Measurements from ENCODE around the gene PPARGC1A. TPM values are rescaled to one million over a fixed set of nuclear protein-coding genes. Genes with fewer than 3 reads are reported as not detected.
A peak's percentile ranks its signal among the peaks of the same experiment; 100 is the strongest.

Gene PPARGC1A
- total and polyA plus RNA-seq, 2 experiments from 2014 or later: 17.7 to 42.3 TPM

GRCh38 chr4:23855912-23856605 lies 33.8 kb downstream of the PPARGC1A start:
- no peak for TF ChIP-seq CTCF (IDR thresholded peaks at IDR 0.05; ENCODE audit: low read depth, low read length)

GRCh38 chr4:23853986-23854660 lies 35.7 kb downstream of the PPARGC1A start:
- no peak for TF ChIP-seq CTCF (IDR thresholded peaks at IDR 0.05; ENCODE audit: low read depth, low read length)
- peak overlapping the region; percentile 44 for H3K27ac ChIP-seq
- peak in 1 of 2 donors; percentile 5 for DNase-seq (ENCODE audit: low read depth in 1 of 2, low spot score in 1 of 2)

More at GRCh38 chr4:23855912-23856605, 33.8 kb downstream of the PPARGC1A start:
- H3K36me3 ChIP-seq: peaks cover 4% of the 10 kb centered on the region
- H3K27me3 ChIP-seq: no peaks in the 10 kb centered on the region
- no peaks in the 10 kb centered on the region for H3K9me3 ChIP-seq (ENCODE audit: low read depth)
- no peak overlapping the region for H3K4me3 ChIP-seq
- H3K27ac ChIP-seq: no peak overlapping the region
- H3K4me1 ChIP-seq (ENCODE audit: low read depth): peaks cover 26% of the 10 kb centered on the region
- peak in 1 of 2 donors; percentile 26 for DNase-seq (ENCODE audit: low read depth in 1 of 2, low spot score in 1 of 2)

GRCh38 chr4:23851464-23851863 lies 38.4 kb downstream of the PPARGC1A start:
- H3K27ac ChIP-seq: no peak overlapping the region
- no peaks in the 10 kb centered on the region for H3K27me3 ChIP-seq
- no peaks in the 10 kb centered on the region for H3K9me3 ChIP-seq (ENCODE audit: low read depth)
- no peak for DNase-seq (ENCODE audit: low read depth in 1 of 2, low spot score in 1 of 2)
- no peak overlapping the region for H3K4me3 ChIP-seq
- TF ChIP-seq CTCF (IDR thresholded peaks at IDR 0.05; ENCODE audit: low read depth, low read length): no peak
- H3K4me1 ChIP-seq (ENCODE audit: low read depth): peaks cover 20% of the 10 kb centered on the region
- no peaks in the 10 kb centered on the region for H3K36me3 ChIP-seq

More at GRCh38 chr4:23853986-23854660, 35.7 kb downstream of the PPARGC1A start:
- Histone ChIP-seq H3K4me1 (ENCODE audit: low read depth) (peaks cover 26% of the 10 kb centered on the region), H3K9me3 (ENCODE audit: low read depth) (no peaks in the 10 kb centered on the region), H3K36me3 (peaks cover 4% of the 10 kb centered on the region), H3K27me3 (no peaks in the 10 kb centered on the region), H3K4me3 (no peak overlapping the region)

GRCh38 chr4:23847158-23847557 lies 42.7 kb downstream of the PPARGC1A start:
- no peak overlapping the region for H3K27ac ChIP-seq
- H3K27me3 ChIP-seq: no peaks in the 10 kb centered on the region
- TF ChIP-seq CTCF (IDR thresholded peaks at IDR 0.05; ENCODE audit: low read depth, low read length): no peak
- no peak overlapping the region for H3K4me3 ChIP-seq
- H3K36me3 ChIP-seq: no peaks in the 10 kb centered on the region
- DNase-seq (ENCODE audit: low read depth in 1 of 2, low spot score in 1 of 2): no peak
- H3K4me1 ChIP-seq (ENCODE audit: low read depth): peaks cover 5% of the 10 kb centered on the region
- no peaks in the 10 kb centered on the region for H3K9me3 ChIP-seq (ENCODE audit: low read depth)

- Histone ChIP-seq H3K9me3 (ENCODE audit: low read depth) (no peaks in the 10 kb centered on the region), H3K4me3 (no peak overlapping the region), H3K4me1 (ENCODE audit: low read depth) (peaks cover 5% of the 10 kb centered on the region), H3K27ac (peak overlapping the region; percentile 29), H3K27me3 (no peaks in the 10 kb centered on the region), H3K36me3 (no peaks in the 10 kb centered on the region)
- no peak for DNase-seq (ENCODE audit: low read depth in 1 of 2, low spot score in 1 of 2)
- no peak for TF ChIP-seq CTCF (IDR thresholded peaks at IDR 0.05; ENCODE audit: low read depth, low read length)
Measured at GRCh38 chr4:23844961-23845360, 44.9 kb downstream of the PPARGC1A start.
